NCI-H2081 (cell line): Measurements from ENCODE around the gene ACTL6B.
A peak's percentile ranks its signal among the peaks of the same experiment; 100 is the strongest.
"Not testable (repeated sequence)": the region's sequence is repeated elsewhere in the genome, so short reads cannot be mapped to it uniquely, and the experiment has no call there.

Experiments
- DNase-seq, 2 experiments: peaks; one replicate each; lab custom pipeline; 2025; lab: John Stamatoyannopoulos, UW

ACTL6B gene

GRCh38 chr7:100655908-100656674 lies at the start of gene ACTL6B:
Gene ACTL6B (minus strand): TSS chr7:100656448. CDS start chr7:100656354, 94 bp downstream.
- peak; percentile 82 to 90 for DNase-seq

- peak; percentile 58 to 64 for DNase-seq
Measured at GRCh38 chr7:100705320-100705752, 49.1 kb upstream of the ACTL6B start.

DNA sequence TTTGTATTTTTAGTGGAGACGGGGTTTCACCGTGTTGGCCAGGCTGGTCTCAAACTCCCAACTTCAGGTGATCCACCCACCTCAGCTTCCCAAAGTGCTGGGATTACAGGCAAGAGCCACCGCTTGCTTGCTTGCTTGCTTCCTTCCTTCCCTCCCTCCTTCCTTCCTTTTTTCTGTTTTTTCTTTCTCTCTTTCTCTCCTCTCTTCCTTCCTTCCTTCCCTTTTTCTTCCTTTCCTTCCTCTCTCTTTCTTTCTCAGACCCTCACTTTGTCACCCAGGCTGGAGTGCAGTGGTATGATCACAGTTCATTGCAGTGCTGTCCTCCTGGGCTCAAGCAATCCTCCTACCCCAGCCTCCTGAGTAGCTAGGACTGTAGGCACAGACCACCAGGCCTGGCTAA lies 44.8 kb upstream of the ACTL6B start:
- not testable (repeated sequence) for DNase-seq

- DNase-seq: no peak
Measured at GRCh38 chr7:100699018-100699417, 42.8 kb upstream of the ACTL6B start.

- DNase-seq: no peak
Measured at GRCh38 chr7:100696123-100696521, 39.9 kb upstream of the ACTL6B start.

DNA sequence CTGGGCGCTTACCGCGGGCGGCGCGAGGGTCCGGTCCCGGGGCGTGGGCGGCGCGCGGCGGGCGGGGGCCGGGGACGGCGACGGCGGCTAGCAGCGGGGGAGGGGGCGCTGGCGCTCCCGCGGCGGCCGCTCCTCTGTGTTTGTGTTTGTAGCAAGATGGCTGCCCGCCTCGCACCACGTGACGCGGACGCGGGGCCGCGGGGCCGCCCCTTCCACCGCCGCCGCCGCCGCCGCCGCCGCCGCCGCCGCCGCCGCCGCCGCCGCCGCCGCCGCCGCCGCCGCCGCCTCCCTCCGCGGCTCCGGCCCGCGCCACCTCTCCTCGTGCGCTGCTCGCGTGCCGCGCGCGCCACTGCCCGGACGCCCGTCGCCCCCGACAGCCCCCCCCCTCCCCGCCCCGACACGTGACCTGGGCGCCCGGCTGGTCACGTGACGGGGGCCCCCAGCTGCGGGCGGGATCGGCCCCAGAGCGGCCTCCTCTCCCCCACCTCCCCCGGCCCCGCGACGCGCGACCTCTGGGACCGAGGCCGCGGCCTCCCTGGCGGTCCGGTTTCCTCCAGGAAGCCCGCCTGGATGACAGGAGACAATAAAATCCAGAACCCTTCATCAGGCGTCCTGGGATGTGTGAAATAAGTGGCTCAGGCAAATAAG lies 38.0 kb upstream of the ACTL6B start, which contains the start of gene GIGYF1:
Gene GIGYF1, minus strand, starts transcription at position 153 of the 648 bp plus-strand sequence. CDS start 6,012 bp downstream, outside the sequence.
- DNase-seq: peak; percentile 72 to 79

- DNase-seq: no peak
Measured at GRCh38 chr7:100693312-100694097, 37.3 kb upstream of the ACTL6B start.

GRCh38 chr7:100692578-100692961 lies 36.3 kb upstream of the ACTL6B start:
- DNase-seq: no peak

DNA sequence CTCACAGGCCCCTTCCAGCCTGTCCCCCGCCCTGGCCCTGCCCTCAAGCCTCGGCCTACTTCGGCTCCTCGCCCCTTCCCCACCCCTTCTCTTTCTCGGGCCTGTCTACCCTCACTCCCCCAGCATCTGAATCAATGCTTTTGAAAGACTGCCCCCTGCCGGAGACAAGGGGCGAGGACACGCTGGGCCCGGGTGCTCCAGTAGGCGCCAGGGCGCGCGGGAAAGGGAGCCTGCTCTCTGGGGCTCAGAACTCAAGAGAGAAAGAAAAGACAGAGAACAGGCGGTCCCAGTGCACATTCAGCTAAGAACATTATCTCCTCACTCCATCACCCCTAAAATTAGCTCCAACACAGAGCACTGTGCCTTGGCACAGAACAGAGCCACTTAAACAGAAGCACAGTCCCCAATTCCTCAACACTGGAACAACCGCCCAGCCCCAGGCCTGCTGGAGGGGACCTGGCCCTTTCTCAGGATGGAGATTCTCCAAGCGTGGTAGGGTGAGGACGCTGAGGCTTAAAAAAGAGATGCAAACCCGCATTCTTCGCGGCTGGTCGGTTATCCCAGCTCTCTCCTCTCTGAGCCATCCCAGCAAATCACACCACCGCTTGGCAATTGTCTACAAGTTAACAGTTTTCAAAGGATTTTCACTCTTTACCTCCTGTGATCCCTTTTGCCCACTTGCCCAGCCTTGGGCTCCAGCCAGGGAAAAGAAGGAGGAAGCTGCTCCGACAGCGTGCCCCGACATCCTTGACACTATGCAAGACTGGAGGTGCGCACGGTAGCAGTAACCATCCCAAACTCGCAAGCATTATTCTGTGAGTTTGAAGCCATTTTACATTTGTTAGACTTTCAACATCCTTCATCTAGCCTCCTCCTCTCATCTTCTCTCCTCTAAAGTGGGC lies 35.7 kb upstream of the ACTL6B start:
- peak; percentile 71 to 85 for DNase-seq

DNA sequence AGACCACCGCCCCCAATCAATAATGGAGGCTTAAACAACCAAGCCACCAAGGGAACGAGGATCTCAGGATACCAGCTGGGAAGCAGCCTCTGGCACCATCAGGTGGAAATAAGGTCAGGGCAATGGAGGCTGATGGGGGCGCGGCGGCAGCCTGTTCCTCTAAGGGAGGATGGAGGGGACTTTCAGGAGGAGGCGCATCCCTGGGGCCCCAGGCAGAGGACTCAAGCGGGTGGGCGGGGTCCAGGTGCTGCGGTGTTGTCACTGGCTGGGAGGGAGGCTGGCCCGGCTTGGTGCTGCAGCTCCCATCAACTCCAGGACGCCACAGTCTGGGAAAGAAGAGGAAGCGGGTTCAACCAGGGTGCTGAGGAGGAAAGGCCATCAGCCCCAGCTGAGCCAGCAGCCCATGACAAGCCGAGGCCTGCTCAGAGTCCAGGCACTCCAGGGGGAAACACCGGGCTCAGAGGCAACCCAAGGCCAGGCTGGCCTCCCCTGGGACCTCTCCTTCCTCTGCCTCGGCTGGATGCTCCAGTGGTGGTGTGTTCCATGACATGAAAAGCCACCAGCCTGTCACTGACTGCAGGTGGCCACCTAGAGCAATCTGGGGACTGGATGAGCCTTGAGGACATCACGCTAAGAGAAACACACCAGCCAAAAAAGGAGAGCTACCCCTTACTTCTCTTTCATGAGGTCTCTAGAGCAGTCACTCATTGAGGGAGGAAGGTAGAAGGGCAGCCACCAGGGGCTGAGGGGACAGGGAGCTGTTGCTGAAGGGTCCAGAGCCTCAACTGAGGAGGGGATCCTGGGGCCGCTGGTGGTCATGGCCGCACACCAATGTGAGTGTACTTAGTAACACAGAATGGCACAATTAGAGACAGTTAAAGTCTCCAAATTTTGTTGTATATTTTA lies 33.2 kb upstream of the ACTL6B start:
- no peak for DNase-seq

- DNase-seq: no peak
Measured at GRCh38 chr7:100688326-100688860, 32.1 kb upstream of the ACTL6B start.

DNA sequence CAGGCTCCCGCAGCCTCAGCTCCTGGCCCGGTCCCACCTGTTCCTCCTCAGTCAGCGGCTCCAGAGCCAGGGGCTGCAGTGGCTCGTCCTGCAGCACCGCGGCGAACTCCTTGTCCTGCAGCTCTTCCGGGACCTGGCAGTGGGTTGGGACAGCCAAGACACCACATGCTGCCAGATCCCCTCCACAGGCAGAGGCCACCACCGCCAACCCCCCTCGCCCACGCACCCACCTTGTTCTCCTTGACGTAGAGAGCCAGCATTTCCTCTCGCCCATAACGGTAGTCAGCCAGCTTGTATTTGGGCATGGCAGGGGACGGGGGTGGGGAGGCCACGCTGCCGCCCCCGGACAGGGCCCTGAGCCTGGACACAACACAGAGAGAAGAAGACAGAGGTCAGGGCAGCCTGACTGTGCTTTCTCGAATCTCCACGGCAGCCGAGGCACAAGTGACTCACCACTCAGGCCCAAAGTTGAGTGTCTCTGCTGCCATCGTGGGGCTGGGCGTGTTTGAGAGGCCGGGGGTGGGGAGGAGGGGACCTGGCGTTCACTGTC lies 31.6 kb upstream of the ACTL6B start:
- no peak for DNase-seq

DNA sequence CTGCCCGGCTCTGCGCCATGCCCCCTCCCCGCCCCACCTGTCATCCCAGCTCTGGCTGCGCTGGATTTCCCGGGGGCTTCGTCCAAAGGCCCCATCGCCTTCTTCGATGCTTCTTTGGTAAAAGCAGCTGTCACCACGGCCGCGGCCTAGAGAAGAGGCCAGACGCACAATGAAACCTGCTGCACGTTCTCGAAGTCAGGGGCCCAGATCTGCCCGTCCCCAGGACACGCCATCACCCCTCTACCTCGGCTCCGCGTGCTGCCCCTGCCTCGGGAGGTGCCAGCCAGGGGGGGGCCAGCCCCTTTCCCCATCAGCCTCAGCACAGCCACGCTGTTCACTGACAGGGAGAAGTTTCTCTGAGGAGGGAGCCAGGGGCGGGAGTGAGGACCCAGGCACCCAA lies 31.0 kb upstream of the ACTL6B start:
- DNase-seq: no peak

DNA sequence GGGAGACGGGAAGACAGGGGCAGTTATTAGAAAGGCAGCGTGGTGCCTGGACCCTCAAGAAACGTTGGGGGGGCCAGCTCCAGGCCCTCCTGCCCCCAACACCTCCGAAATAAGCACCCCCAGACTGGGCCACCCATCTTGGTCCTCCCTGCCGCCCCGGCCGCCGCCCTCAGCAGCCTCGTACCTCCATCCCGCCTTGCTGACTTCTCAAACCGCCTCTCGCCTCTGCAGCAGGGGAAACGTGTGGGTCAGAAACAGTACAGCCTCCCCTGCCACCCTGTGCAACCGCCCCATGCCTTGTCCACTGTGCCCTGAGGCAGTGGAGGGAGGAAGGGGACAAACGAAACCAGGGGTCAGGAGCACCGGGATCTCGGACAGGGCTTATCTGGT lies 30.6 kb upstream of the ACTL6B start:
- DNase-seq: no peak

DNA sequence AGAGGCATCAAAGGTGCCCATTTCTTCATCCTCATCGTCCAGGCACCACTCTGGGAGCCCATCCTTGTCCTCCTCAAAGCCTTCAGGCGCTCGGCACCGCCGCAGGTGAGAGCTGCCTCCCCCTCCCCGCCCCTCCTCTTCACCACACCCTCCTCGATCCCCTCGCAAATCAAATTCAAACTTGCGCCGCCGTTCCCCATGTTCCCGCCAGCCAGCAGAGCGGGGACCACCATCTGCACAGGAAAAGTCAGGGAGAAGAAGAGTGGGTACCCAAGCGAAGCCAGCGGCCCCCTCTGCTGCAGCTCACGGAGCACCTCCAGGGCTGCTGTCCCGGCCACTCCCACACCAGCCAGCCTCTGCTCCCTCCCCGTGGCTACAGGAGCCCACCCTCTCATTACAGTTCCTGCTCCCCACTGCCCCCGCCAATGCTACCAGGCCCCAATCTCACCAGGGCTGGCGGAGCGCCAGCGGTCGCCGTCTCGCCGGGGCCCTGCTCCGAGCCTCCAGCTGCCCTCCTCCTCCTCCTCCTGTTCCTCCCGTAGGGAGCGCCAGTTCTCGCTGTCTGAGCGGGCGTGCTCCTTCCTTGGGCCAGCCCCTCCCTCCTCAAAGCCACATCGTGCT lies 30.1 kb upstream of the ACTL6B start:
- DNase-seq: no peak

- DNase-seq: no peak
Measured at GRCh38 chr7:100685631-100686145, 29.4 kb upstream of the ACTL6B start.

DNA sequence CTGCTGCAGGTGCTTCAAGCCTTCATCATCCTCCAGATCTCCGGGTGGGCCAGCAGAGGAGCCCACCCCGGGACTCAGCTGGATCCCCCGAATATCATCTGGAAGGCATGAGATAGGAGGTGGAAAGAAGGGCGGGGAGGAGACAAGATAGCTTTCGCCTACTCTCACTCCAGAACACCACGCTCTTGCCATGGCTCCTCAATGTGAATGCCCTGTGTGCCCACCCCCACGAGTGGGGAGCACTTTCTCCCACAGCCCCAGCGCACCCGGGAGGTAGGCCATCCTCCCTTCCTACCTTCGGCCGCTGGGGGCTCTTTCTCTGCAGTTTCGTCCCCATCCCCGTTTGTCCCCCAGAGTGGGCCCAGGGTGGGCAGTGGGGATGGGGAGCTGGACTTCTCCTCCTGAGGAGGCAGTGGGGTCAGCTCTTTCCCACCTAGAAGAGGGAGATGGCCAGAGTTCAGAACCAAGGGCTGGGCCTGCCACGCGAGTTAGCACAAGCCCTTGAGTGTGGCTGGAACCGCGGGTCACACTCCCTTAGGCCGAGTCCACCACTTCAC lies 28.9 kb upstream of the ACTL6B start:
- DNase-seq: no peak

GRCh38 chr7:100684534-100685042 lies 28.3 kb upstream of the ACTL6B start:
- no peak for DNase-seq
